Pancreas (tissue), 10 donors: ENCODE data around the gene KCNG2. TPM values are rescaled to one million over a fixed set of nuclear protein-coding genes. Genes with fewer than 3 reads are reported as not detected.

Experiments used
- ATAC-seq, 4 donors: fragments of 200-7000 bp; cut with Tn5 transposase; one replicate each; pipeline versions ENCODE4 v1.8.0 to v1.9.1; 2020; ENCODE audit warnings: mild to moderate bottlenecking in 4 of 4, moderate library complexity in 4 of 4
- DNase-seq, 6 donors: peaks; one replicate each; pipeline ENCODE4 v3.0.0-alpha.2; 2020
- FAIRE-seq: peaks from 2 replicates; lab custom pipeline; 2012; peaks lifted over from hg19 to GRCh38; lab: Jason Lieb, UNC
- H3K27ac ChIP-seq, 4 donors: fragments of 200-600 bp; sonication (generic); 1 replicate in 3 of 4; 2 replicates in 1 of 4; pipeline versions ENCODE4 v1.5.0 to v1.8.0; 2020
- H3K27me3 ChIP-seq, 4 donors: fragments of 200-600 bp; one replicate each; pipeline ENCODE4 v1.8.0; 2021
- H3K36me3 ChIP-seq, 3 donors: fragments of 200-600 bp; sonication (generic) in 1 of 3; one replicate each; pipeline versions ENCODE4 v1.5.0 to v1.8.0; 2020 to 2021
- H3K4me1 ChIP-seq, 3 donors: fragments of 200-600 bp; one replicate each; pipeline ENCODE4 v1.8.0; 2021
- H3K4me3 ChIP-seq, 4 donors: fragments of 200-600 bp; sonication (generic) in 2 of 4; one replicate each; pipeline versions ENCODE4 v1.5.0 to v1.8.0; 2020 to 2021
- H3K9me3 ChIP-seq, 4 donors: fragments of 200-600 bp; one replicate each; pipeline ENCODE4 v1.8.0; 2021
- WGBS, 2 donors: extraction: QIAGEN DNeasy Blood & Tissue Kit; methylation state at CpG; one replicate each; pipeline ENCODE4 v1.1.7; 2013; 5-methylcytosine and 5-hydroxymethylcytosine counted together
- intact Hi-C, 3 donors: fragments of 100-400 bp; cut with DNase I; formaldehyde crosslinking; loops; one replicate each; pipeline versions ENCODE4 v1.11.1 to v1.14.2; 2022
- polyA plus RNA-seq, 2 donors: library from polyadenylated mRNA; stranded (reverse); fragments of 200-250 nt; gene quantifications; one replicate each; pipeline ENCODE4 v1.2.3, GENCODE V29; 2013
- total RNA-seq, 6 donors: library from RNA; stranded (reverse); fragmentation: NEBNext Ultra II Directional in 4 of 6; extraction: Animal tissue kit (Norgen Biotek cat#: 25700) in 4 of 6; gene quantifications; one replicate each; pipeline versions ENCODE4 v1.2.1 to v1.2.4, GENCODE V29; 2021 to 2023
- TF ChIP-seq, protein P1 (sequence below), 4 donors: fragments of 200-600 bp; sonication (generic) in 3 of 4; IDR thresholded peaks; one replicate each; pipeline versions ENCODE4 v1.5.0 to v1.8.0; 2021; ENCODE audit warnings: antibody characterized with exemption in 4 of 4
- donor health status: healthy with polysubstance abuse.
- donor health status: DM: no; HTN: no; CAD: no; lungs with moderate emphysema.
- donor health status: DM: no; HTN: no; CAD: no.
- donor health status: control.
- donor health status: control.
- donor health status: Bipolar disorder and iron deficiency.
- donor health status: DM: yes; HTN: yes; CAD: no.
- donor health status: DM: no; HTN: no; CAD: no.
- donor health status: DM: no; HTN: no; CAD: no.
- donor health status: DM: yes; HTN: yes; CAD: no.

The KCNG2 gene
- total and polyA plus RNA-seq, 8 donors, result 0.12 to 0.22 (median 0.13) TPM; not detected in 5

DNA sequence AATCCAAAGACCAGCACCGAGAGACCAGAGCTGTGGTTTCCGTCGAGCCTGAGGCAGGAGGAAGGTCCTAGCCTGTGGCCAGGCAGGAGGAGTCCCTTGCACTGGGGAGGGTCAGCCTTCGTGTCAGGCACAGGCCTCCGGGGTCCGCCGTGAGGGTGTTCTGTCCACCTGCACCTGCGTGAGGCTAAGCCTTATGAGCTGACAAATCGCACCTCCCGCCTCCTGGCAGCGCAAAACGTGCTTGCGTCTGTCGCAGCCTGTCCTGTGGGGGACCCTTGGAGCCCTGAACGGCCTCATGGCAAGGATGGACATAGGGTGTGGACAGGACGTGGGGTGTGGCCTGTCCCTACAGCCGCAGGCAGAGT is 73.3 kb downstream of the KCNG2 start:
- no peaks in the 10 kb centered on the region for H3K27me3 ChIP-seq
- TF ChIP-seq, protein P1, sequence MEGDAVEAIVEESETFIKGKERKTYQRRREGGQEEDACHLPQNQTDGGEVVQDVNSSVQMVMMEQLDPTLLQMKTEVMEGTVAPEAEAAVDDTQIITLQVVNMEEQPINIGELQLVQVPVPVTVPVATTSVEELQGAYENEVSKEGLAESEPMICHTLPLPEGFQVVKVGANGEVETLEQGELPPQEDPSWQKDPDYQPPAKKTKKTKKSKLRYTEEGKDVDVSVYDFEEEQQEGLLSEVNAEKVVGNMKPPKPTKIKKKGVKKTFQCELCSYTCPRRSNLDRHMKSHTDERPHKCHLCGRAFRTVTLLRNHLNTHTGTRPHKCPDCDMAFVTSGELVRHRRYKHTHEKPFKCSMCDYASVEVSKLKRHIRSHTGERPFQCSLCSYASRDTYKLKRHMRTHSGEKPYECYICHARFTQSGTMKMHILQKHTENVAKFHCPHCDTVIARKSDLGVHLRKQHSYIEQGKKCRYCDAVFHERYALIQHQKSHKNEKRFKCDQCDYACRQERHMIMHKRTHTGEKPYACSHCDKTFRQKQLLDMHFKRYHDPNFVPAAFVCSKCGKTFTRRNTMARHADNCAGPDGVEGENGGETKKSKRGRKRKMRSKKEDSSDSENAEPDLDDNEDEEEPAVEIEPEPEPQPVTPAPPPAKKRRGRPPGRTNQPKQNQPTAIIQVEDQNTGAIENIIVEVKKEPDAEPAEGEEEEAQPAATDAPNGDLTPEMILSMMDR (IDR thresholded peaks at IDR 0.05), result no peak

DNA sequence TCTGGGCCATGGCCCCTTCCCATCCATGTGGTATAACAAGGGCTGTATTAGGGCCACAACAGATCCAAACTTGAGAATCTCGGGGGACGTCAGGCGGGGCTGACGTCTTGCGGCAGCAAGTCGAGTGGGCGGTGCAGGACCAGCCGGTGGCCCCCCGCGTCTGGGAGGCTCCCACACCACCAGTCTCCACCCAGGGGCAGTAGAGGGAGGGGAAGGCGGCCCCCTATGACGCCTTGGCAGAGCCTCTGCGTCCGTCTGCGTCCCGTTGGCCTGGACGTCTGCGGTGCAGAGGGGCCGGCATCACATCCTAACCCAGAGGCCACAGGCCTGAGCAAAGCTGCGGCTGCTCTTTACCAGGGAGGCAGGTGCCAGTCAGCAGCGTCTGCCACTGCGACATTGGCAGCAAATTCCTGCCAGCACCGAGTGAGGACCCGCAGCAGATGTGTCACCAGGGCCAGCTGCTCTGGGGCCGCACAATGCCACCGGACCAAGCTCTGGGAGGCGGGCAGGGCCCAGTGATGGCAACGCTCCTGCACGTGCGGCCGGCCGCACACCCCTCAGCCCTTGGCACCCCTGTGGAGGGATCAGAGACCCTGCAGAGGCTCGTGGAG is 73.8 kb downstream of the KCNG2 start:
- TF ChIP-seq, protein P1 (IDR thresholded peaks at IDR 0.05), result no peak
- intact Hi-C loops, result no loop called here
- H3K27me3 ChIP-seq, result no peaks in the 10 kb centered on the region
- no peak overlapping the region for H3K27ac ChIP-seq
- no peaks in the 10 kb centered on the region for H3K4me1 ChIP-seq
- no peak for FAIRE-seq
- H3K4me3 ChIP-seq, result no peak overlapping the region
- no peaks in the 10 kb centered on the region for H3K9me3 ChIP-seq
- no peak for ATAC-seq
- DNase-seq, result peak in 1 of 6 donors; percentile 60
- no peaks in the 10 kb centered on the region for H3K36me3 ChIP-seq
- 74 to 77% methylated on average over 33 of the region's 33 CpGs for WGBS, 2 donors

More for the DNA sequence above, 73.3 kb downstream of the KCNG2 start:
- Histone ChIP-seq H3K27ac (no peak overlapping the region), H3K36me3 (no peaks in the 10 kb centered on the region), H3K4me1 (no peaks in the 10 kb centered on the region), H3K9me3 (no peaks in the 10 kb centered on the region), H3K4me3 (no peak overlapping the region)
- WGBS, 2 donors, result 73% methylated on average over 17 of the region's 17 CpGs
- intact Hi-C loops, result no loop called here
- ATAC-seq, result no peak
- no peak for FAIRE-seq
- DNase-seq, result peak in 1 of 6 donors; percentile 51

DNA sequence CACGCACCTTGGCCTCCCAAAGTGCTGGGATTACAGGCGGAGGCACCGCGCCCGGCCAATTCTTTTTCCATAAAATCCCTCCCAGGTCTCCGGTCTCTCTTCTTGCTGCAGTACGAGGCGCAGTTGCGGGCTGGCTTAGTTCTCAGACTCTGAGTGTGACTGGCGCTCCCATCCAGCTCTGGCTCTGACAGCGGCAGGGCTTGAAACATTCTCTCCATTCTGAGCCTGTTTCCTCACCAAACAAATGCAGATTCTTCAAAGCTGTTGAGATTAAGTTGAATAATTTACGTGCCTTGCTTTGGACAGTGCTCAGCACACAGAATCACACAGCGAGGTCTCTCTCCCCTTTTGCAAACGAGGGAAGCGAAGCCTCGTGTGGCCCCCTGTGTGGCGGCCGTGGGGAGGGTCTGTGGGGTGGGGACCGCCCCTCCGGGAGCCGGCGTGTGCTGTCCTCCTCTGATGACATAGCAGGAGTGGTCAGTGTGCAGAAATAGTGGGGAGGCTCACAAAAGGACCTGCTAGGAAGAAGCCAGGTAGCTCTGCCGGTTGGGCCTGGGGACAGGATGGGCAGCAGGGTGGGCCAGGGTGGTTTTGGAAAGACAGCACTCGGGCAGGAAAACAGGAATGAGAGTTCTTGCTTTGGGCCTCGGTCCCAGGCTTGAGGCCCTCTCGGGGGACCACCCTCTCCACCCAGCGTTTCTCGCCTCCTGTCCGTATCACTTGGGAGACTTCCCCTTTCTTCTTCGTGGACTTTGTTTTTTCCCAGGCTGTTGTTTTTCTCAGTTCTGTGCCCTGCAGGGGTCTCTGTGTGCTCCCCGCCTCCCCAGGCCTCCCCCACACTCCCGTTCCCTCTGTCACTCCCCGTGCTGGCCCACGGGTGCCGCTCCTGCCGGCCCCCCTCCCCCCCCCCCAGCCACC is 75.0 kb downstream of the KCNG2 start:
- no peak for ATAC-seq

DNA sequence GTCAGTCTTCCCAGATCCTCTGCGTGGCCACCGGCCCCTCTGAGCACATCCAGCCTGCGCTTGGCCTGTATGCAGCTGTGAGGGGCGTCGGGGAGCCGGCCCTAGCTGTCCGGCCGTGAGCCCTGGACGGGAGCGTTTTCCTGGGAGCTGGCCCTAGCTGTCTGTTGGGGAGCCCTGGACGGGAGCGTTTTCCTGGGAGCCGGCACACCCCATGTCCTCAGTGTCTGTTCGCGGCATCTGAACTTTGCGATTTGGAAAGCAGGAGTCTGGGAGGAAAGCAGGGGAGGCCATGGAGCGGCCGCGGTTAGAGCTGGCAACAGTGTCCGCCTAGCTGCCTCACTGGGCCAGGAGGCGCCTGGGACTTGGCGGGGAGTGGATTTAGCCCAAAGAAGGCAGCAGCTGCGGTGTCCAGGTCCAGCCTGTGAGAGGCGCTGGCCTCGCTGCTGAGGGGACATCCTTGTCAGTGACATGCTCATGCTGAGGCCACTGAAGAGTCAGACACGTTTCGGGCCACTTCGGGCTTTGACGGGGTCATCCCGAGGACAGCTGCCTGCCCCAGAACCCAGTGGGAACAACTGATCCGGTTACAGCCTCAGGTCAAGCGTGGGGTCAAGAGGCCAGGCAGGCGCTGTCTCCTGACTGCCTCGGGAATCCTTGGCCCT is 75.8 kb downstream of the KCNG2 start:
- peak in 1 of 6 donors; percentile 57 for DNase-seq
- intact Hi-C loops, result no loop called here
- no peak overlapping the region for H3K4me3 ChIP-seq
- H3K27ac ChIP-seq, result no peak overlapping the region
- H3K27me3 ChIP-seq, result no peaks in the 10 kb centered on the region
- no peaks in the 10 kb centered on the region for H3K4me1 ChIP-seq
- peak in 1 of 4 donors; percentile 34 for ATAC-seq
- 68 to 69% methylated on average over 34 of the region's 34 CpGs for WGBS, 2 donors
- no peak for FAIRE-seq
- H3K36me3 ChIP-seq, result no peaks in the 10 kb centered on the region
- TF ChIP-seq, protein P1 (IDR thresholded peaks at IDR 0.05), result no peak
- no peaks in the 10 kb centered on the region for H3K9me3 ChIP-seq

More for the DNA sequence above, 75.0 kb downstream of the KCNG2 start:
- TF ChIP-seq, protein P1 (IDR thresholded peaks at IDR 0.05), result no peak
- H3K36me3 ChIP-seq, result no peaks in the 10 kb centered on the region
- H3K4me1 ChIP-seq, result no peaks in the 10 kb centered on the region
- DNase-seq (peak in 1 of 6 donors; percentile 40), FAIRE-seq (no peak)
- H3K9me3 ChIP-seq, result no peaks in the 10 kb centered on the region
- intact Hi-C loops, result no loop called here
- H3K27ac ChIP-seq, result no peak overlapping the region
- H3K27me3 ChIP-seq, result no peaks in the 10 kb centered on the region
- WGBS, 2 donors, result 36 to 39% methylated on average over 34 to 36 of the region's 36 CpGs
- no peak overlapping the region for H3K4me3 ChIP-seq
